HG02798 (cell line): ENCODE results near the gene TIPRL.

ENCODE experiments used
- ATAC-seq: cut with Tn5 transposase; IDR thresholded peaks from one replicate; pipeline ENCODE4 v1.9.1; 2021; ENCODE audit warnings: mild to moderate bottlenecking; ENCODE audit not compliant: unreplicated experiment, poor library complexity

TIPRL gene

GRCh38 chr1:168243636-168244212 lies 65.0 kb downstream of the TIPRL start:
- ATAC-seq, result no peak

GRCh38 chr1:168245042-168245441 lies 66.3 kb downstream of the TIPRL start:
- ATAC-seq, result no peak

- no peak for ATAC-seq
These were observed 67.7 kb downstream of the TIPRL start for GRCh38 chr1:168246506-168246905.
